Liver (tissue), 9 donors: ENCODE measurements around the gene SLC44A3. TPM values are rescaled to one million over a fixed set of nuclear protein-coding genes. Genes with fewer than 3 reads are reported as not detected.
"Not testable (repeated sequence)": the region's sequence is repeated elsewhere in the genome, so short reads cannot be mapped to it uniquely, and the experiment has no call there.

Source experiments
- DNase-seq: peaks from one replicate; pipeline ENCODE4 v3.0.0-alpha.2; 2017; ENCODE audit warnings: low spot score
- H3K27ac ChIP-seq, 2 donors: one replicate each; pipeline ENCODE4 v1.7.0; 2013; ENCODE audit warnings: inconsistent platforms in 2 of 2, low read length in 2 of 2, control low read depth in 1 of 2, low read depth in 1 of 2, mild to moderate bottlenecking in 1 of 2
- H3K27me3 ChIP-seq, 4 donors: one replicate each; pipeline versions ENCODE4 v1.6.1 to v1.7.0; 2013; ENCODE audit warnings: low read length in 3 of 4, inconsistent platforms in 1 of 4, mild to moderate bottlenecking in 1 of 4, moderate library complexity in 1 of 4; ENCODE audit not compliant: control insufficient read depth in 4 of 4, insufficient read depth in 4 of 4
- H3K36me3 ChIP-seq, 4 donors: one replicate each; pipeline versions ENCODE4 v1.6.1 to v1.7.0; 2013; ENCODE audit warnings: low read length in 3 of 4, mild to moderate bottlenecking in 3 of 4, low read depth in 1 of 4, moderate library complexity in 1 of 4; ENCODE audit not compliant: control insufficient read depth in 4 of 4, insufficient read depth in 3 of 4
- H3K4me1 ChIP-seq, 4 donors: one replicate each; pipeline versions ENCODE4 v1.6.1 to v1.7.0; 2013; ENCODE audit warnings: low read length in 3 of 4, mild to moderate bottlenecking in 3 of 4, moderate library complexity in 1 of 4; ENCODE audit not compliant: control insufficient read depth in 4 of 4, insufficient read depth in 4 of 4
- H3K4me3 ChIP-seq, 3 donors: one replicate each; pipeline versions ENCODE4 v1.6.1 to v1.7.0; 2013; ENCODE audit warnings: low read length in 3 of 3, control low read depth in 1 of 3, low read depth in 1 of 3, mild to moderate bottlenecking in 1 of 3
- H3K9ac ChIP-seq, 2 donors: one replicate each; pipeline ENCODE4 v1.7.0; 2013; ENCODE audit warnings: low read length in 2 of 2, mild to moderate bottlenecking in 2 of 2, moderate library complexity in 2 of 2, control low read depth in 1 of 2, low read depth in 1 of 2
- H3K9me3 ChIP-seq, 4 donors: one replicate each; pipeline versions ENCODE4 v1.6.1 to v1.7.0; 2013; ENCODE audit warnings: low read length in 3 of 4; ENCODE audit not compliant: control insufficient read depth in 4 of 4
- FOXA1 ChIP-seq: IDR thresholded peaks from 2 replicates; pipeline ENCODE4 v1.6.1; 2016; ENCODE audit warnings: antibody characterized with exemption
- GABPA ChIP-seq, 2 donors: IDR thresholded peaks in 1 of 2; conservative IDR thresholded peaks in 1 of 2; 2 replicates each; pipeline ENCODE4 v1.6.1; 2016; ENCODE audit warnings: antibody characterized with exemption in 2 of 2, mild to moderate bottlenecking in 1 of 2, moderate library complexity in 1 of 2
- HNF4A ChIP-seq, 2 donors: conservative IDR thresholded peaks; 2 replicates each; pipeline ENCODE4 v1.6.1; 2016; ENCODE audit warnings: antibody characterized with exemption in 2 of 2, mild to moderate bottlenecking in 2 of 2
- JUND ChIP-seq, 2 donors: IDR thresholded peaks; 2 replicates each; pipeline ENCODE4 v1.6.1; 2016; ENCODE audit warnings: antibody characterized with exemption in 2 of 2
- RXRA ChIP-seq, 2 donors: IDR thresholded peaks; 2 replicates each; pipeline ENCODE4 v1.6.1; 2017 to 2018; ENCODE audit warnings: antibody characterized with exemption in 2 of 2, mild to moderate bottlenecking in 1 of 2
- TAF1 ChIP-seq: conservative IDR thresholded peaks from 2 replicates; pipeline ENCODE4 v1.6.1; 2016; ENCODE audit warnings: antibody characterized with exemption, mild to moderate bottlenecking
- YY1 ChIP-seq: IDR thresholded peaks from 2 replicates; pipeline ENCODE4 v1.6.1; 2016; ENCODE audit warnings: antibody characterized with exemption, mild to moderate bottlenecking
- whole genome bisulfite sequencing: extraction: QIAGEN DNeasy Blood & Tissue Kit; methylation state at CpG from one replicate; pipeline ENCODE4 v1.1.7; 2013; 5-methylcytosine and 5-hydroxymethylcytosine counted together
- polyA plus RNA-seq, 2 donors: library from polyadenylated mRNA; stranded (reverse) in 1 of 2; unstranded in 1 of 2; fragments of 200-250 nt in 1 of 2; fragments of >200 nt in 1 of 2; fragmentation: Nextera tagmentation in 1 of 2; extraction: Ambion mirVana in 1 of 2; gene quantifications; one replicate each; pipeline versions ENCODE4 v1.2.1 to v1.2.3, GENCODE V29; 2013 to 2015
- total RNA-seq, 2 donors: library from RNA; depleted of rRNA; stranded (reverse); fragments of >200 nt; gene quantifications; one replicate each; pipeline ENCODE4 v1.2.3, GENCODE V29; 2014
- TF ChIP-seq, protein P1 (sequence below): IDR thresholded peaks from 2 replicates; pipeline ENCODE4 v1.6.1; 2016; ENCODE audit warnings: antibody characterized with exemption
- TF ChIP-seq, protein P2 (sequence below): IDR thresholded peaks from 2 replicates; pipeline ENCODE4 v1.6.1; 2016; ENCODE audit warnings: antibody characterized with exemption
- TF ChIP-seq, protein P3 (sequence below): IDR thresholded peaks from 2 replicates; pipeline ENCODE4 v1.6.1; 2016; ENCODE audit warnings: antibody characterized with exemption
- TF ChIP-seq, protein P4 (sequence below): IDR thresholded peaks from 2 replicates; pipeline ENCODE4 v1.6.1; 2016; ENCODE audit warnings: antibody characterized with exemption, mild to moderate bottlenecking
- donor health status: healthy.
- donor health status: healthy.
- donor health status: healthy.
- donor health status: healthy.
- donor health status: healthy.

SLC44A3 gene
- total and polyA plus RNA-seq, 4 donors, result 2.4 to 2.8 (median 2.7) TPM

DNA sequence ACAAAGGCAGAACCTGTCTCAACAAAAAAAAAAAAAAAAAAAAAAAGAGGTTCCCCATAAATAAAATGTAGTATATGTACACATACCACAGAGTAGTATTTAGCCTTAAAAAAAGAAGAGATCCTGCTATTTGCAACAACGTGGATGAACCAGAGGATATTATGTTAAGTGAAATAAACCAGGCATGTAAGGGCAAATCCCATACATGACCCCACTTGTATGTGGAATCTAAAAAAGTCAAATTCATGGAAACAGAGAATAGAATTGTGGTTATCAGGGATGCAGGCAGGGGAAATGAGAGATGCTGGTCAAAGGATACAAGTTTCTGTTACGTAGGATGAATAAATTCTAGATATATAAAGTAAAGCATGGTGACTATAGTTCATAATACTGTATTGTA is 16.7 kb downstream of the SLC44A3 start:
- no peak overlapping the region for H3K27ac ChIP-seq
- H3K4me1 ChIP-seq, result no peaks in the 10 kb centered on the region
- 93% methylated on average over 2 of the region's 2 CpGs for WGBS

DNA sequence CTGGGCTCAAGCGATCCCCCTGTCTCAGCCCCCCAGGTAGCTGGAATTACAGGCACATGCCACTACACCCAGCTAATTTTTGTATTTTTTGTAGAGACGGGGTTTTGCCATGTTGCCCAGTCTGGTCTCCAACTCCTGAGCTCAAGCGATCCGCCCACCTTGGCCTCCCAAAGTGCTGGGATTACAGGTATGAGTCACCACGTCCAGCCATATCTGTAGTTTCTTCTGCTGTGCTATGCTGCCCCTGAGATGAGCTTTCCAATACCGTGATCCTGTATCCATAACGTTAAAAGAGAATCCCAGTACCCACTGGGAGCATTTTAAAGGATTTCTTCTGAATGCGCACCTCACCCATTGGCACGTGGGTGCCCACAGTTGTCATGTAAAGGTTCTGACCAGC is 20.2 kb downstream of the SLC44A3 start:
- not testable (repeated sequence) for H3K9me3 ChIP-seq, H3K36me3 ChIP-seq, H3K27ac ChIP-seq, H3K4me1 ChIP-seq, H3K9ac ChIP-seq, H3K27me3 ChIP-seq, DNase-seq, H3K4me3 ChIP-seq
- 96% methylated on average over 9 of the region's 9 CpGs for WGBS

More for the DNA sequence above, 16.7 kb downstream of the SLC44A3 start:
- no peaks in the 10 kb centered on the region for H3K9me3 ChIP-seq
- no peak overlapping the region for H3K9ac ChIP-seq
- TF ChIP-seq FOXA1 (no peak), JUND (IDR thresholded peaks at IDR 0.05) (no peak)
- H3K36me3 ChIP-seq, result no peaks in the 10 kb centered on the region
- no peak for DNase-seq
- H3K4me3 ChIP-seq, result no peak overlapping the region
- H3K27me3 ChIP-seq, result no peaks in the 10 kb centered on the region

DNA sequence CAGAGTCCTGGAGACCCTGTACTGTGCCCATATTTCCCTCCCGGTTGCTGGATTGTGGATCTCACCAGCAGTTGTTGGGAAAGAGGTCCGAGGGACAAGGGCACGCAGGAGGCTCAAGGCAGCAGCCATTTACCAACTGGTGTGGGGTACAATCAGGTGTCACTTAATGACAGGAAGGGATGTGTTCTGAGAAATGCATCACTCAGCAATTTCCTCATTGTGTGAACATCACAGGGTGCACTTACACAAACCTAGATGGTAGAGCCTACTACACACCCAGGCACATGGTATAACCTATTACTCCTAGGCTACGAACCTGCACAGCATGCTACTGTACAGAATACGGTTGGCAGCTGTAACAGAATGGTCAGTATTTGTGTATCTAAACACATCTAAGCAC is 20.7 kb downstream of the SLC44A3 start:
- Histone ChIP-seq H3K27me3 (no peaks in the 10 kb centered on the region), H3K9me3 (no peaks in the 10 kb centered on the region), H3K4me1 (no peaks in the 10 kb centered on the region), H3K9ac (no peak overlapping the region), H3K27ac (no peak overlapping the region), H3K4me3 (no peak overlapping the region), H3K36me3 (no peaks in the 10 kb centered on the region)
- DNase-seq, result no peak
- TF ChIP-seq, protein P1, sequence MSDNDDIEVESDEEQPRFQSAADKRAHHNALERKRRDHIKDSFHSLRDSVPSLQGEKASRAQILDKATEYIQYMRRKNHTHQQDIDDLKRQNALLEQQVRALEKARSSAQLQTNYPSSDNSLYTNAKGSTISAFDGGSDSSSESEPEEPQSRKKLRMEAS, result no peak
- TF ChIP-seq GABPA (IDR thresholded peaks at IDR 0.05 in 1 of 2, conservative IDR thresholded peaks at IDR 0.05 in 1 of 2), result no peak
- no peak for TF ChIP-seq RXRA (IDR thresholded peaks at IDR 0.05)
- 97% methylated on average over 5 of the region's 5 CpGs for WGBS

DNA sequence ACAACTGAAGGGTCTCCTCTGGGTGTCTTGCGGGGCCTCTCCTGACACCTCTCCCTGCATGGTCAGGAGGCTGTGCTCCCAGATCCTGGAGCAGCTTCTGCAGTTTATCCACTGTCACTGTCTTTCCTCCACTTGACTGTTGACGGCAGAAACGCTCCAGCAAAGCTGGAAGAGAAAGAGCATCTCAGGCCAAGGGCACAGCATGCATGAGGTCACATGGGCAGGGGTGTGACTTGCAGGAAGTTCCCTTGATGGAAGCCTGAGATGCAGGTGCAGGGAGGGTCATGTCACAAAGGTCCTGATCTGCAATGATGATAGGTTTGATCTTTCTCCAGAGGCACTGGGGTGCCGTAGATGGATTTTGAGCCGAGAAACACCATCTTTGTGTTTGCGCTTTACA is 23.3 kb downstream of the SLC44A3 start:
- Histone ChIP-seq H3K9me3 (no peaks in the 10 kb centered on the region), H3K27me3 (no peaks in the 10 kb centered on the region), H3K4me3 (no peak overlapping the region), H3K36me3 (no peaks in the 10 kb centered on the region), H3K4me1 (no peaks in the 10 kb centered on the region), H3K27ac (no peak overlapping the region), H3K9ac (no peak overlapping the region)
- 87% methylated on average over 6 of the region's 6 CpGs for WGBS
- TF ChIP-seq, protein P2, sequence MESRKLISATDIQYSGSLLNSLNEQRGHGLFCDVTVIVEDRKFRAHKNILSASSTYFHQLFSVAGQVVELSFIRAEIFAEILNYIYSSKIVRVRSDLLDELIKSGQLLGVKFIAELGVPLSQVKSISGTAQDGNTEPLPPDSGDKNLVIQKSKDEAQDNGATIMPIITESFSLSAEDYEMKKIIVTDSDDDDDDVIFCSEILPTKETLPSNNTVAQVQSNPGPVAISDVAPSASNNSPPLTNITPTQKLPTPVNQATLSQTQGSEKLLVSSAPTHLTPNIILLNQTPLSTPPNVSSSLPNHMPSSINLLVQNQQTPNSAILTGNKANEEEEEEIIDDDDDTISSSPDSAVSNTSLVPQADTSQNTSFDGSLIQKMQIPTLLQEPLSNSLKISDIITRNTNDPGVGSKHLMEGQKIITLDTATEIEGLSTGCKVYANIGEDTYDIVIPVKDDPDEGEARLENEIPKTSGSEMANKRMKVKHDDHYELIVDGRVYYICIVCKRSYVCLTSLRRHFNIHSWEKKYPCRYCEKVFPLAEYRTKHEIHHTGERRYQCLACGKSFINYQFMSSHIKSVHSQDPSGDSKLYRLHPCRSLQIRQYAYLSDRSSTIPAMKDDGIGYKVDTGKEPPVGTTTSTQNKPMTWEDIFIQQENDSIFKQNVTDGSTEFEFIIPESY, result no peak
- no peak for TF ChIP-seq HNF4A (conservative IDR thresholded peaks at IDR 0.05)
- no peak for DNase-seq

DNA sequence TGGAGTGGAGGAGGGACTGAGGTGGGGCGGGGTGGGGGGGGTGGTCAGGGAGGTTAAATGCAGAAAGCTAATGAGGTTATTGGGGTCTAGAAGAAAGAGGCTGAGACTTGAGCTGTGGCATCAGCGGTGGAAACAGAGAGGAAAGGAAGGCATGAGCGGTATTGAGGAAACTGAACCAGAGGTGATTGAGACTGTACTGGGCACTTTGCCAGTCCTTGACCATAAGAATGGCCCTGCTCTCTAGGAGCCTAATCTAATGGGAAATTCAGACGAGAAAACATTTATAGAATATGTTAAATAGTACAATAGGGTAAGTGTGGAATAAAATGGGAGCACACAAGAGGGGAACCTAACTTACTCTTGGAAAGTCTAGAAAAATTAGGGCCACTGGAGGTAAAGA is 23.7 kb downstream of the SLC44A3 start:
- Histone ChIP-seq H3K4me3 (no peak overlapping the region), H3K27ac (no peak overlapping the region), H3K4me1 (no peaks in the 10 kb centered on the region), H3K9ac (no peak overlapping the region), H3K9me3 (no peaks in the 10 kb centered on the region), H3K36me3 (no peaks in the 10 kb centered on the region), H3K27me3 (no peaks in the 10 kb centered on the region)
- no peak for DNase-seq
- 85% methylated on average over 4 of the region's 4 CpGs for WGBS
- TF ChIP-seq YY1 (no peak), RXRA (IDR thresholded peaks at IDR 0.05) (no peak), HNF4A (conservative IDR thresholded peaks at IDR 0.05) (no peak), TAF1 (no peak), FOXA1 (no peak), GABPA (IDR thresholded peaks at IDR 0.05 in 1 of 2, conservative IDR thresholded peaks at IDR 0.05 in 1 of 2) (no peak)
- TF ChIP-seq, protein P3, sequence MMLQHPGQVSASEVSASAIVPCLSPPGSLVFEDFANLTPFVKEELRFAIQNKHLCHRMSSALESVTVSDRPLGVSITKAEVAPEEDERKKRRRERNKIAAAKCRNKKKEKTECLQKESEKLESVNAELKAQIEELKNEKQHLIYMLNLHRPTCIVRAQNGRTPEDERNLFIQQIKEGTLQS, result no peak
- TF ChIP-seq, protein P4, sequence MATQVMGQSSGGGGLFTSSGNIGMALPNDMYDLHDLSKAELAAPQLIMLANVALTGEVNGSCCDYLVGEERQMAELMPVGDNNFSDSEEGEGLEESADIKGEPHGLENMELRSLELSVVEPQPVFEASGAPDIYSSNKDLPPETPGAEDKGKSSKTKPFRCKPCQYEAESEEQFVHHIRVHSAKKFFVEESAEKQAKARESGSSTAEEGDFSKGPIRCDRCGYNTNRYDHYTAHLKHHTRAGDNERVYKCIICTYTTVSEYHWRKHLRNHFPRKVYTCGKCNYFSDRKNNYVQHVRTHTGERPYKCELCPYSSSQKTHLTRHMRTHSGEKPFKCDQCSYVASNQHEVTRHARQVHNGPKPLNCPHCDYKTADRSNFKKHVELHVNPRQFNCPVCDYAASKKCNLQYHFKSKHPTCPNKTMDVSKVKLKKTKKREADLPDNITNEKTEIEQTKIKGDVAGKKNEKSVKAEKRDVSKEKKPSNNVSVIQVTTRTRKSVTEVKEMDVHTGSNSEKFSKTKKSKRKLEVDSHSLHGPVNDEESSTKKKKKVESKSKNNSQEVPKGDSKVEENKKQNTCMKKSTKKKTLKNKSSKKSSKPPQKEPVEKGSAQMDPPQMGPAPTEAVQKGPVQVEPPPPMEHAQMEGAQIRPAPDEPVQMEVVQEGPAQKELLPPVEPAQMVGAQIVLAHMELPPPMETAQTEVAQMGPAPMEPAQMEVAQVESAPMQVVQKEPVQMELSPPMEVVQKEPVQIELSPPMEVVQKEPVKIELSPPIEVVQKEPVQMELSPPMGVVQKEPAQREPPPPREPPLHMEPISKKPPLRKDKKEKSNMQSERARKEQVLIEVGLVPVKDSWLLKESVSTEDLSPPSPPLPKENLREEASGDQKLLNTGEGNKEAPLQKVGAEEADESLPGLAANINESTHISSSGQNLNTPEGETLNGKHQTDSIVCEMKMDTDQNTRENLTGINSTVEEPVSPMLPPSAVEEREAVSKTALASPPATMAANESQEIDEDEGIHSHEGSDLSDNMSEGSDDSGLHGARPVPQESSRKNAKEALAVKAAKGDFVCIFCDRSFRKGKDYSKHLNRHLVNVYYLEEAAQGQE, result no peak
